NCI-H2196 (cell line): ENCODE results near the gene HOXB4.
A peak's percentile ranks its signal among the peaks of the same experiment; 100 is the strongest.

ENCODE experiments used
- DNase-seq: peaks from one replicate; lab custom pipeline; 2025; ENCODE audit not compliant: unreplicated experiment; lab: John Stamatoyannopoulos, UW

Gene HOXB4

GRCh38 chr17:48601539-48602425 is 23.6 kb upstream of the HOXB4 start:
- DNase-seq, result no peak

- no peak for DNase-seq
Observed at GRCh38 chr17:48601207-48601538, 23.0 kb upstream of the HOXB4 start.

GRCh38 chr17:48600244-48601098 is 22.3 kb upstream of the HOXB4 start:
- DNase-seq, result no peak

- no peak for DNase-seq
Observed at GRCh38 chr17:48599354-48599753, 21.2 kb upstream of the HOXB4 start.

GRCh38 chr17:48598736-48599135 is 20.6 kb upstream of the HOXB4 start:
- DNase-seq, result no peak

- DNase-seq, result peak; percentile 71
Observed at GRCh38 chr17:48597778-48598631, 19.9 kb upstream of the HOXB4 start.

GRCh38 chr17:48597528-48597777 is 19.3 kb upstream of the HOXB4 start:
- DNase-seq, result no peak

GRCh38 chr17:48596735-48597527 is 18.8 kb upstream of the HOXB4 start:
- peak; percentile 40 for DNase-seq

GRCh38 chr17:48596000-48596734 is 18.0 kb upstream of the HOXB4 start:
- DNase-seq, result peak; percentile 40

GRCh38 chr17:48595278-48595999 is 17.3 kb upstream of the HOXB4 start:
- no peak for DNase-seq

- DNase-seq, result no peak
Observed at GRCh38 chr17:48594538-48595277, 16.6 kb upstream of the HOXB4 start.

- DNase-seq, result peak; percentile 97
Observed at GRCh38 chr17:48593840-48594537, 15.8 kb upstream of the HOXB4 start.

GRCh38 chr17:48593126-48593829 is 15.1 kb upstream of the HOXB4 start, which contains the start of gene HOXB5:
Gene HOXB5, minus strand, starts transcription at chr17:48593779. Its CDS starts 97 bp downstream, at chr17:48593682.
- peak; percentile 53 for DNase-seq

- no peak for DNase-seq
Observed at GRCh38 chr17:48592577-48592976, 14.4 kb upstream of the HOXB4 start.

- DNase-seq, result peak; percentile 28
Observed at GRCh38 chr17:48592057-48592514, 13.9 kb upstream of the HOXB4 start.

GRCh38 chr17:48591255-48592056 is 13.3 kb upstream of the HOXB4 start:
- DNase-seq, result no peak
